Stimulated activated CD8-positive, alpha-beta memory T cell treated with anti-CD3 and anti-CD28 coated beads, Interleukin-2, amount 100 ng/mL, for 1 hour (primary cell): Measurements from ENCODE around the gene TLL1.

Source experiments
- DNase-seq, 2 donors: peaks; one replicate each; pipeline ENCODE4 v3.0.0-alpha.2; 2020; ENCODE audit warnings: low read depth in 2 of 2

TLL1 gene

DNA sequence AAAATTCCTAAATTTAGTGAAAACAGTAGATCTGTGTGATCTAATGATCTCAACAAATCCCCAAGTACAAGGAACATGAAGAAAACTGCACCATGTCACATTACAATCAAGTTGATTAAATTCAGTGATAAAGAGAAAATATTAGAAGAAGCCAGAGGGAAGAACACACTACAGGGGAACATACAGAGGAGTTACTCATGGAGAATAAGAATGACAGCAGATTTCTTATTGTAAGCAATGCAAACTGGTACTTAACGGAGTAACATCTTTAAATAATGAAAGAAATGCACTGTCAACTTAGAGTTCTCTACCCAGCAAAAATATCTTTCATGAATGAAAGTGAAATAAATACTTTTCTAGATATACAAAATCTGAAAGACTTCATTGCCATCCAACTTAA, 21.1 kb downstream of the TLL1 start:
- no peak for DNase-seq

- no peak for DNase-seq
These were observed 32.5 kb downstream of the TLL1 start for GRCh38 chr4:165905405-165906027.

- no peak for DNase-seq
These were observed 33.2 kb downstream of the TLL1 start for GRCh38 chr4:165906272-165906671.

GRCh38 chr4:165909947-165910346, 36.9 kb downstream of the TLL1 start:
- DNase-seq = no peak

GRCh38 chr4:165915215-165915614, 42.2 kb downstream of the TLL1 start:
- no peak for DNase-seq

GRCh38 chr4:165921546-165921945, 48.5 kb downstream of the TLL1 start:
- DNase-seq = no peak

DNA sequence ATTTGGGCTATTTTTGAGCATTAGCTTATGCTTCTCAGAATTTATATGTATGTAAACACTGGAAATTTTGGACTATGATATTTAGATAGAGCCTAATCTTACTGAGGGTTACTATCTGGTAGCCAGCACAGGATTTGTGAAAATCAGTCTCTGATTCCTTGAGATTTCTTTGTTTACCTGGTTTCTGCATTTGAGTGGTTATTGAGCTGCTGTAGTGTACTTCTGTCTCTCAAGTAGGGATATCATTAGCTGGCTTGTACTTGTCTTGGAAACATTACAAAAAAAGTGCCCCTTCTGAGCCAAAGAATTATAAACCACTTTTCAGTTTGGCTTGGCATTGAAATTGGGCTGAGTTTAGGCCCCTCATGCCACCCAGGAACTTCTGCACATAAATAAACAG, 49.7 kb downstream of the TLL1 start:
- no peak for DNase-seq

DNA sequence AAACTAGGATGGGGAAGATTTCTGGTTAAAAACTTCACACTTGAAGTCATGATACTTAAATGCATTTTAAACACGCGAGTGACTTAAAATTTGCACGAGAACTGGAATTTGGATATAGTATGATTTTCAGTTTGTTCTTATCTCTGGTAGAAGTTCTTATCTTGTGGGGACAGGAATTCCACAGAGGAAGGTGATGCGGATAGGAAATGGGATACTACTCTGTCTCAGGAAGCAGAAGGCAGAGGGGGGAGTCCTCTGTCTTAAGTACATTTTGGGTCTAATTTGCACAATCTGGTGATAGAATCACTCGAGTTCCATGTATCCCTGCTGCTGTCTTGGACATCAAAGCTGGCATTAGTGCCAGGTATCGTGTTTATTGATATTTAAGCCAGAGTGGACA, 53.3 kb downstream of the TLL1 start:
- no peak for DNase-seq

DNA sequence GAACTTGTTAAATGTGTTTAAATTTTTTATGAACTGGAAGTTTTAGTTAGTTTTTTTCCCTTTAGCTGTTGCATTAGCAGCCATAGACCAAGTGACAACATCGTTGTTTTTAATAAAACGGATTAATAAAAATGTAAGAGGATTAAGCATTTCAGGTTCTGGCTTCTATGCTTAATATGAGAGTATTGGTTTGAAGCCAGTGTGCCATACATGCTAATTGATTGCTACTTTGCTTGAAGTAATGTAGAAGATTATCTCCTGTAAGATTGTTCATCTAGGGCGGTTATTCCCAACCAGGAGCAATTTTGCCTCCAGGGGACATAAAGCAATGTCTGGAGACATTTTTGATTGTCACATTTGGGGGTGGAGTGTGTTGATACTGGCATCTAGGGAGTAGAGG, 54.3 kb downstream of the TLL1 start:
- DNase-seq = no peak

GRCh38 chr4:165927815-165928214, 54.8 kb downstream of the TLL1 start:
- no peak for DNase-seq

DNA sequence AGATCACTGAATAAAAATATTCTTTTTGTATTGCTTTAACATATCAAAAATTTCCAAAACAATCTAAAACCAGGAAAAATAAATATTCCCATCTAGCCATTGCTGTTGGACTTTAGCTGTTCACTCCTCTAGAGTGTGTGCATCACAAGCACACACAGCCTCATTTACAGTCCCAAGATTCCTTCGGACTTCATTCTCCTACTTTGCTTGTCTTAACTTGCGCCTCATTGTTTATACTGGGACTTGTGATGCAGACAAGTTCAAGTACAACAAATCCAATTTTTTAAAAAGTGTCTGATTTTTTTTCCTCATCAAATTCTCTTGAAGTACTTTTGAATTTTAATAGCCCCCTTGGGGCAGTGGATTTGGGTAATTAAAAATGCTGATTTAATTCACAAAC, 55.6 kb downstream of the TLL1 start:
- DNase-seq = no peak

- DNase-seq = no peak
These were observed 56.6 kb downstream of the TLL1 start for GRCh38 chr4:165929662-165930061.

- DNase-seq = no peak
These were observed 58.7 kb downstream of the TLL1 start for GRCh38 chr4:165931741-165932140.

- no peak for DNase-seq
These were observed 71.9 kb downstream of the TLL1 start for GRCh38 chr4:165944900-165945299.

DNA sequence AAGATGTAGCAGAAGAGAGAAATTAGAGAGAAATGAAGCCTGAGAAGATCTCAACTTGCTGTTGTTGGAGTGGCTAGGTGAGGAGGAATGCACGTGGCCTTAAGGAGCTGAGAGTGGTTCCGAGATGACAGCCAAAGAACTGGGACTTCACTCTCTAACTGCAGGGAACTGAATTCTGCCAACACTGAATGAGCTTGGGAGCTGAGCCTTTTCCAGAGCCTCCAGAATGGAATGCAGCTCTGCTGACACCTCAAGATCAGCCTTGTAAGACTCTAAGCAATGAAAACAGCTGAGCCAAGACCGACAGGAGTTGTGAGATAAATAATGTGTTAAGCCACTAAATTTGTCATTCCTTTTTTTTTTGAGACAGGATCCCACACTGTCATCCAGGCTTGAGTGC, 73.0 kb downstream of the TLL1 start:
- DNase-seq = no peak

GRCh38 chr4:165947019-165947418, 74.0 kb downstream of the TLL1 start:
- DNase-seq = no peak

DNA sequence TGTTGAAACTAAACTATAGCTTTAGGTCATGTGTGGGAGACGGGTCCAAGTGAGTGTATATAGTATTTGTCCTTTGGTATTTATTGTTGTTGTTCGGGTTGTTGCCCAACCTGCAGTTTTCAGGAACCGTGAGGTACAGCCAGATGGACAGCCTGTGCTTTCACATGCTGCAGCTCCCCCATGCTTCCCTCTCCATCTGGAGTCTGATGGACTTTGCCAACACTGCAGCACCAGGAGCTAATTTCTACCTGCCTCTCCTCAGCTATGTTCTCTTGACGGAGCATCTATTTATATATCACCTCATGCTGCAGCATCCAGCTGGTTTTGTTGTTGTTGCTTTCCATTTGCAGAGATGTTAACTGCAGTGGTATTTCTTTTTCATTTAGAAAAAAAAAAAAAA, 80.1 kb downstream of the TLL1 start:
- DNase-seq = no peak

DNA sequence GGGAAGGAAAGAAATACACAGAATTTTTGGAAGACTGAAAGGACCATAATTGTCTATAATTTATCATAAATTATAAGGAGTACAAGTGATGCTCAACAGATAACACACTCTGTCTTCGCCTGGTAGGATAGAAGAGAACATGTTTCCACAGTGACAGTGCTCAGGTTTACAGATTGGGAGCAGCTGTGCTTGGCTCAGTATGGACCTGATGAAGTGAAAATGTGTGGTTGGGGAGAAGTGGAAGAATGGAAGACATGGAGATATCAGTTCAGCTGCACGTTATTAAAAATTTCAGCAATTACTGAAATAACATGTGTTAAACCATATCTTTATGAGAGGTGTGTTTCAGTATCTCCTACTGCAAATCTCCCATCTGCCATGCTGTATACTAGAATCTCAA, 90.6 kb downstream of the TLL1 start:
- no peak for DNase-seq

DNA sequence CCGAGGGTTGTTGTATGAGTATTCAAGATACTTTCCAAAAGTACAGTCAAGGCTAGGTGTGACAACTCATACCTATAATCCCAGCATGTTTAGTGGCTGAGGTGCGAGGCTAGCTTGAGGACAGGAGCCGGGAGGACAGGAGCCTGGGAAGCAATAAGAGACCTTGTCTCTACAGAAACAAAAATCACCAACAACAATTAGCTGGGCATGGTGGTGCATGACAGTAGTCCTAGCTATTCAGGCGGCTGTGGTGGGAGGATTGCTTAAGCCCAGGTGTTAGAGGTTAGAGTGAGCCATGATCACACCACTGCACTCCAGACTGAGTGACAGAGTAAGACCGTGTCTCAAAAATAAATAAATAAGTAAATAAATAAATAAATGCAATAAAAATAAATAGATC, 91.6 kb downstream of the TLL1 start:
- DNase-seq = no peak

- no peak for DNase-seq
These were observed 92.5 kb downstream of the TLL1 start for GRCh38 chr4:165965503-165965902.

DNA sequence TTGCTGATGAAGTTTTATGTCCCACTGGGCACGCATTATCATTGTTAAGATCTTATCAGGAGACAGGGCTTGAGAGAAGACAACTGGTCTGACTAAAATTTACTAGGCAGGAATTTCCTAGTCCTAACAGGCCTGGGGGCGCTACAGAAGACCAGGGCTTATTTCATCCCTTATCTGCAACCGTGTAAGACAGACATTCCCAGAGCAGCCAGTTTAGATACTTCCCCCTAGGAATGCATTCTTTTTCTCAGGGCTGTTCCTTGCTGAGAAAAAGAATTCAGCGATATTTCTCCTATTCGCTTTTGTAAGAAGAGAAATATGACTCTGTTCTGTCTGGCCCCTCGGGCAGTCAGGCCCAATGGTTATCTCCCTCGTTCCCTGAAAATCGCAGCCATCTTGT, 93.8 kb downstream of the TLL1 start:
- no peak for DNase-seq

DNA sequence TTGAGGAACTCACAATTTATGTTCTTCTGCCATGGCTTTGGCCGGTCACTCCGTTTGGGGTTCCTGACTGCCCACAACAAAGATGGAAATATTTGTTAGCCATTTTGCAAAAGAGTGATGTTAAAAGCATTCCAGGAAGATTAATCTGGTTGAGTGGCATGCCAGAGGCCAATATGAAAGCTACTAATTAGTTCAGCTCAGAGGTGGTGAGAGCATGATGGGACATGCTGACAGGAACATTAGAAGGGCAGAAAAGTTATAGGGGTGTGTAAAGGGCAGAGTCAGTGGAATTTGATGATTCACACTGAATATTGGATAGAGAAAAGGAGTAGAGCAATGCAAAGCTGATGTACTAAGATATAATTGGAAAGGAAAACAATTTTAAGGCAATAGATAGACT, 94.4 kb downstream of the TLL1 start:
- no peak for DNase-seq

- no peak for DNase-seq
These were observed 97.8 kb downstream of the TLL1 start for GRCh38 chr4:165970703-165971420.

- DNase-seq = no peak
These were observed 98.4 kb downstream of the TLL1 start for GRCh38 chr4:165971446-165971845.
